ENCODE results near the gene ZNF280D.

ZNF280D gene

GRCh38 chr15:56628893-56629532, 104.3 kb downstream of the ZNF280D start:
- DNase-seq: no peak

GRCh38 chr15:56619887-56620286, 113.4 kb downstream of the ZNF280D start:
- DNase-seq: no peak

- DNase-seq: no peak
Observed at GRCh38 chr15:56617628-56618027, 115.7 kb downstream of the ZNF280D start.

- no peak for DNase-seq
Observed at GRCh38 chr15:56616551-56616950, 116.8 kb downstream of the ZNF280D start.

GRCh38 chr15:56613811-56614210, 119.5 kb downstream of the ZNF280D start:
- DNase-seq: no peak

GRCh38 chr15:56608993-56609392, 124.3 kb downstream of the ZNF280D start:
- DNase-seq: no peak

- DNase-seq: no peak
Observed at GRCh38 chr15:56608140-56608778, 125.0 kb downstream of the ZNF280D start.

DNA sequence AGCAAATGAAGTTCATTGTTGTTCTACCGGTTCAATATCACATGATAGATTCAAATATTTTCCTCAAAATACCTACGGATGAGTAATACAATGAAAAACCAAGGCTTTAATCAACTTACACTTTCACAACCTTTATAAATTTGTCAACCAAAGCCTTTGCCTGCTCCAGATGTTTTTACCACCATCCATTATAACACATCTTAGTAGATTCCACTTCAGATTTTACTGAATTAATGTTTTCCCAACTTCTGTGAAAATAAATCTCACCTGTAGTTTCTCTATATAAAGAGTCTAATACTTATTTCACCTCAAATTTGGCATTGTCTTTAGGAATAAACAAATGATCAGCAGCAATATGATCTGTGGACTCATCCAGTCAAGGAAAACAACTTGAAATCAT, 131.1 kb downstream of the ZNF280D start:
- no peak for DNase-seq

DNA sequence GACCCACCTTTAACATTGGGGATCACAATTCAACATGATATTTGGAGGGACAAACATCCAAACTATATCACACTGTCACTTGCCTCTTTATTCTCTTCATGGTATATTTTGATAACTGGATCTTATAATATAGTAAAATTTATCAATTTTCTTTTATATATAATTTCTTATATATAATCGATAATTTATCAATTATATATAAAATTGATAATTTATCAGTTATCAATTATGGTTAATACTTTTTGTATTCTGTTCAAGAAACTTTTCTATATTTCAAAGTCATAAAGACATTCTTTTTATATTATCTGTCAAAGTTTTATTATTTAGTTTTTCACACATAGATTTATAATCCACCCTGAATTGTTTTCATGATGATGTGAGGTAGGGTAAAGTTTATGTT, 132.9 kb downstream of the ZNF280D start:
- DNase-seq: no peak

GRCh38 chr15:56598991-56599390, 134.3 kb downstream of the ZNF280D start:
- DNase-seq: no peak

DNA sequence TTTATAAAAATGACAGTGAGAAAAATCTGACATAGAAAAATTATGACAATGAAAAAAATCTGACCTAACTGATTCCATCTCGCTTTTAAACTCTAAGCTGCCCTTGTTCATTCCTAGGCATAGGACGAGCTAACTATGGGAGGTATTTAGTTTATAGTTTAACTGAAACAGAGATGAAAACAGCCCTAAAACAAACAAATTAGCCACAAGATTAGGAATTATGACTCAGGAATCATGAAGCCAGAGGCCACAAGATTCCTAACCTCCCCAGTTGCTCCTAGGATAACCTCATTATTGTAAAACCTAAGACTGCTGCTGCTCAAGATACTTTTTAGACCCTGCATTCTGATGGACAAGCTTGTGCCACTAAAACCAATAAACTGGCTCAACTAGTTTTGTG, 145.6 kb downstream of the ZNF280D start:
- no peak for DNase-seq

- no peak for DNase-seq
Observed at GRCh38 chr15:56586206-56586605, 147.1 kb downstream of the ZNF280D start.

DNA sequence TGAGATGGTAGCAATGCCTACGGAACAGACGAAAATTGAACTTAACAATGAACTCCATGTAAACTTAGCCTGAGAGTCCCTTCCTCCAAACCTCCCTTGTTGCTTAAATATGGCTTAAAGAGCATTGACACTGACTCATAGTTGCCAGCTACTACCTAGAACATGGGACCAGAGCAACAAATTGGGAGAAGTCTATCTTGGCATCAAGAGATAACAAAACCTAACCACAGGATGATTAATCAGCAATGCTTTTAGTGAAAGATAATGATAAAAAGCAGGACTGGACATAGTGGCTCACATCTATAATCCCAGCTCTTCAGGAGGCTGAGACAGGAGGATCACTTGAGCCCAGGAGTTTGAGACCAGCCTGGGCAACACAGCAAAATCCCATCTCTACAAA, 150.5 kb downstream of the ZNF280D start:
- no peak for DNase-seq

All from CD4-positive, alpha-beta T cell treated with Interleukin-6 for 4 hours (primary cell).